ENCODE data around the gene PLXDC1.

PLXDC1 gene

DNA sequence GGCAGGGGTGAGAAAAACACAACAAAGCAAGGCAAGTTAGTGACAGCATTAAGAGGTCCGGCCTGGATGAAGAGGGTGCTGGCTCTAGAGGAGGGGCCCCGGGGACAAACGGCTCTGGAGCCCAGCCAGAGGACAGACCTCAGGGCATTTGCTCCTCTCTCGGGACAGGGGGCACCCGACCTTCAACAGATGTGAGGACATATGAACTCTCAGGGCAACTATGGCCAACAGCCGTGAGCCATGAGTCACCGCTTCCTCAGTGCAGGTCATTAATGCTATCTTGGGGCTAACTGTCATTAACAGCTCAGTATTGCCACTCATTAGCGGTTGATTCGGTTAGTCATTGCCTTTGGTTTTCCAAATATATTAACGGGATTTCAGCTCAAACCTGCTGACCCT, 24.3 kb upstream of the PLXDC1 start:
- in situ Hi-C loops (cut with HindIII; ENCODE audit: low pct_ligation_motif_present, low sequenced_read_pairs) = no loop called here
- TF ChIP-seq, protein P1, sequence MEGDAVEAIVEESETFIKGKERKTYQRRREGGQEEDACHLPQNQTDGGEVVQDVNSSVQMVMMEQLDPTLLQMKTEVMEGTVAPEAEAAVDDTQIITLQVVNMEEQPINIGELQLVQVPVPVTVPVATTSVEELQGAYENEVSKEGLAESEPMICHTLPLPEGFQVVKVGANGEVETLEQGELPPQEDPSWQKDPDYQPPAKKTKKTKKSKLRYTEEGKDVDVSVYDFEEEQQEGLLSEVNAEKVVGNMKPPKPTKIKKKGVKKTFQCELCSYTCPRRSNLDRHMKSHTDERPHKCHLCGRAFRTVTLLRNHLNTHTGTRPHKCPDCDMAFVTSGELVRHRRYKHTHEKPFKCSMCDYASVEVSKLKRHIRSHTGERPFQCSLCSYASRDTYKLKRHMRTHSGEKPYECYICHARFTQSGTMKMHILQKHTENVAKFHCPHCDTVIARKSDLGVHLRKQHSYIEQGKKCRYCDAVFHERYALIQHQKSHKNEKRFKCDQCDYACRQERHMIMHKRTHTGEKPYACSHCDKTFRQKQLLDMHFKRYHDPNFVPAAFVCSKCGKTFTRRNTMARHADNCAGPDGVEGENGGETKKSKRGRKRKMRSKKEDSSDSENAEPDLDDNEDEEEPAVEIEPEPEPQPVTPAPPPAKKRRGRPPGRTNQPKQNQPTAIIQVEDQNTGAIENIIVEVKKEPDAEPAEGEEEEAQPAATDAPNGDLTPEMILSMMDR (IDR thresholded peaks at IDR 0.05; ENCODE audit: low read depth, low read length, missing control alignments) = no peak
- no peak for DNase-seq
- no peak overlapping the region for H3K27ac ChIP-seq
- no peak overlapping the region for H3K4me3 ChIP-seq (ENCODE audit: low read depth, low read length)
- no peaks in the 10 kb centered on the region for H3K27me3 ChIP-seq (replicated peaks)
- peaks cover 28% of the 10 kb centered on the region for H3K36me3 ChIP-seq (replicated peaks)

DNA sequence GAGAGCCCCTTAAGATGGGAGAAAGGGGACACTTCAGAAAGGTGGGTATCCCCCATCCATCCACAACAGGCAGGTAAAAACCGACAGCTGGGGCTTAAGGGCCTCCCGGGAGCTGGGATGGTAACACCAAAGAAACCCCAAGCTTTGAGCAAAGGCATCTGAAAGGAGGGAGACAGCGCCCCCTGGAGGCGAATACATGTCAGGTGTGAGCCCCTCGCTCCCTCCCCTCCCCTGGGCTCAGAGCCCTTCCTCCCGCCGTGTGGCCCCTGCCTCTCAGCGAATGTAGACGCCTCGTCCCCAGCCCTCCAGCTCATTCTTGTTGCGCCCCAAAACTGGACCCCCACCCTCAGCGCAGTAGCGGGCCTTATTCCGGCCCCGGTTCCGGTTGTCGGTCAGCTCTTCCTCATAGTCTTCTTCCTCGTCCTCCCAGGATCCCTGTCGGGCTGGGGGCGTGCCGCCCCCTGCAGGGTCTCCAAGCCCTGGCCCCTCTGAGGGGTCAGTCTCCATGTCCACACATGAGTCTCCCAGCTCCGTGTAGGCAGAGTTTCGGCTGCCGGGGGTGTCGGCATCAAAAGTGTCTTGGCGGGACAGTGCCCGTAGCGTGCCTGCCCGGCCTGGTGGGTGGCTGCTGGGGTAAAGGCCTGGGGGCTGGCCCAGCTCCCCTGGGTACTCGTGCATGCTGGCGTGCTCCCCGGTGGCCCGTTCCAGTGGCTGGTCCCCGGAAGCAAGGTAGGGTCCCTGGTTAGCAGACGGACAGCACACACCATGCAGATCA, 23.7 kb upstream of the PLXDC1 start:
- in situ Hi-C loops (cut with HindIII; ENCODE audit: low pct_ligation_motif_present, low sequenced_read_pairs) = no loop called here
- Histone ChIP-seq H3K27me3 (replicated peaks) (no peaks in the 10 kb centered on the region), H3K27ac (no peak overlapping the region), H3K36me3 (replicated peaks) (peaks cover 28% of the 10 kb centered on the region), H3K4me3 (ENCODE audit: low read depth, low read length) (no peak overlapping the region)
- DNase-seq = peak; percentile 41
- TF ChIP-seq, protein P1 (IDR thresholded peaks at IDR 0.05; ENCODE audit: low read depth, low read length, missing control alignments) = peak; percentile 89

DNA sequence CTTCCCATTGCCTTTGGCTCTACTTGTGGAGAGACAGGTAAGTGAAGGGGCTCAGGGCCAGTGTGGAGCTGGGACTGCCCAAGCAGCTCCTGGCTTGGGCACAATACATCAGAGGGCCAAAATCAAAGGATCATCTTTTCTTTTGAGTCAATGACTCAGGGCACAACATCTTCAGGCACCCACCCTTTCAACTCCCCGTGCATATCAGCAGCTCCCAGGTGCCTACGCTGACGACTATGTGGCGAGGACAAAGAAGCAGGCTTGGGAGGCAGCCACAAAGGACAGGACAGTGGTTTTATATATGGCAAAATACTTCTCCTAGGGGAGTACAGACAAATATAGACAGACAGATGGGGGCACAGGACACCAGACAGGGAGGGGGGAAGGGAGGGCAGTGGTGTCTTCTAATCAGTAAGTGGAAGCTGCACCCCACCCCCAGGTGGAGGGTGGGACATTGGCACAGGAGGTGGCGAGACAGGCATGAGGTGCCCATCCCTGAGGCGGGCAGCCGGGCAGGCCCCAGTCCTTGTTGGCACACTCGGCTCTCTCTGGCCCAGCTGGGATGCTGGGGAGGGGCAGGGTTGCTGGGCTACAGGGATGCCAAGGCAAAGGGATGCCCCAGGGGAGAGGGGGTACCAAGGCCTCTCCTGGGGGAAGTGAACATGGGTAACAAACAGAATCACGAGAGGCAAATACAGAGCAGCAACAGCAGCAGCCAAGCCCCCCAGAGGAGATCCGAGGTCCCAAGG, 22.3 kb upstream of the PLXDC1 start:
- TF ChIP-seq, protein P1 (IDR thresholded peaks at IDR 0.05; ENCODE audit: low read depth, low read length, missing control alignments) = no peak
- no peaks in the 10 kb centered on the region for H3K27me3 ChIP-seq (replicated peaks)
- in situ Hi-C loops (cut with HindIII; ENCODE audit: low pct_ligation_motif_present, low sequenced_read_pairs) = no loop called here
- DNase-seq = no peak
- no peak overlapping the region for H3K4me3 ChIP-seq (ENCODE audit: low read depth, low read length)
- H3K36me3 ChIP-seq (replicated peaks) = peaks cover 24% of the 10 kb centered on the region
- H3K27ac ChIP-seq = no peak overlapping the region

DNA sequence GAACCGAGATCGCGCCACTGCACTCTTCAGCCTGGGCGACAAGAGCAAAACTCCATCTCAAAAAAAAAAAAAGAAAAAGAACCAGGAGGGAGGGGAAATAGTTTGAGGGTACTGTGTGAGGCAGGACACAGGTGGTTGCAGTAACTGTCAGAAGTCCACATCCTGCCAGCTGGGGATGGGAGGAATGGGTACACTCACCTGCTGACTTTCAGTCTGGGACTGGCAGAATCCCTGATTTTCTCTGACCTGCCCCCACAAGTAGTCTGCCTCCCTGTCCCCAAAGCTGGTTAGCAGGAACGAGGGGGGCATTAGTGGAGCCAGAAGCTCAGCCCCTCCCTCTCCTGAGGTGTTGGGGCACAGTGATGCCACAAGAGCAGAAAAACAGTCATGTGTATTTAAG, 21.6 kb upstream of the PLXDC1 start:
- in situ Hi-C loops (cut with HindIII; ENCODE audit: low pct_ligation_motif_present, low sequenced_read_pairs) = no loop called here

GRCh38 chr17:39171933-39172332, 20.5 kb upstream of the PLXDC1 start:
- no peak overlapping the region for H3K4me3 ChIP-seq (ENCODE audit: low read depth, low read length)
- H3K27me3 ChIP-seq (replicated peaks) = peaks cover 4% of the 10 kb centered on the region
- peaks cover 14% of the 10 kb centered on the region for H3K36me3 ChIP-seq (replicated peaks)
- H3K27ac ChIP-seq = no peak overlapping the region
- no peak for DNase-seq
- TF ChIP-seq, protein P1 (IDR thresholded peaks at IDR 0.05; ENCODE audit: low read depth, low read length, missing control alignments) = no peak
- in situ Hi-C loops (cut with HindIII; ENCODE audit: low pct_ligation_motif_present, low sequenced_read_pairs) = no loop called here

More for the DNA sequence above, 21.6 kb upstream of the PLXDC1 start:
- TF ChIP-seq, protein P1 (IDR thresholded peaks at IDR 0.05; ENCODE audit: low read depth, low read length, missing control alignments) = no peak
- DNase-seq = no peak
- Histone ChIP-seq H3K27me3 (replicated peaks) (no peaks in the 10 kb centered on the region), H3K4me3 (ENCODE audit: low read depth, low read length) (no peak overlapping the region), H3K36me3 (replicated peaks) (peaks cover 24% of the 10 kb centered on the region), H3K27ac (no peak overlapping the region)
